GM12875 (cell line): ENCODE results near the gene DNAJA4.

ENCODE experiments used
- H3K4me3 ChIP-seq: one replicate; pipeline ENCODE4 v1.5.1; 2011; ENCODE audit warnings: low read depth, low read length, control low read depth
- TF ChIP-seq, protein P1 (sequence below): IDR thresholded peaks from 2 replicates; pipeline ENCODE4 v1.5.1; 2011; ENCODE audit warnings: low read depth, mild to moderate bottlenecking, control low read depth, inconsistent platforms, low read length, moderate library complexity, borderline replicate concordance; ENCODE audit not compliant: insufficient read depth

The DNAJA4 gene

GRCh38 chr15:78256044-78256437 lies 8.3 kb upstream of the DNAJA4 start:
- no peak overlapping the region for H3K4me3 ChIP-seq
- TF ChIP-seq, protein P1, sequence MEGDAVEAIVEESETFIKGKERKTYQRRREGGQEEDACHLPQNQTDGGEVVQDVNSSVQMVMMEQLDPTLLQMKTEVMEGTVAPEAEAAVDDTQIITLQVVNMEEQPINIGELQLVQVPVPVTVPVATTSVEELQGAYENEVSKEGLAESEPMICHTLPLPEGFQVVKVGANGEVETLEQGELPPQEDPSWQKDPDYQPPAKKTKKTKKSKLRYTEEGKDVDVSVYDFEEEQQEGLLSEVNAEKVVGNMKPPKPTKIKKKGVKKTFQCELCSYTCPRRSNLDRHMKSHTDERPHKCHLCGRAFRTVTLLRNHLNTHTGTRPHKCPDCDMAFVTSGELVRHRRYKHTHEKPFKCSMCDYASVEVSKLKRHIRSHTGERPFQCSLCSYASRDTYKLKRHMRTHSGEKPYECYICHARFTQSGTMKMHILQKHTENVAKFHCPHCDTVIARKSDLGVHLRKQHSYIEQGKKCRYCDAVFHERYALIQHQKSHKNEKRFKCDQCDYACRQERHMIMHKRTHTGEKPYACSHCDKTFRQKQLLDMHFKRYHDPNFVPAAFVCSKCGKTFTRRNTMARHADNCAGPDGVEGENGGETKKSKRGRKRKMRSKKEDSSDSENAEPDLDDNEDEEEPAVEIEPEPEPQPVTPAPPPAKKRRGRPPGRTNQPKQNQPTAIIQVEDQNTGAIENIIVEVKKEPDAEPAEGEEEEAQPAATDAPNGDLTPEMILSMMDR, result no peak

DNA sequence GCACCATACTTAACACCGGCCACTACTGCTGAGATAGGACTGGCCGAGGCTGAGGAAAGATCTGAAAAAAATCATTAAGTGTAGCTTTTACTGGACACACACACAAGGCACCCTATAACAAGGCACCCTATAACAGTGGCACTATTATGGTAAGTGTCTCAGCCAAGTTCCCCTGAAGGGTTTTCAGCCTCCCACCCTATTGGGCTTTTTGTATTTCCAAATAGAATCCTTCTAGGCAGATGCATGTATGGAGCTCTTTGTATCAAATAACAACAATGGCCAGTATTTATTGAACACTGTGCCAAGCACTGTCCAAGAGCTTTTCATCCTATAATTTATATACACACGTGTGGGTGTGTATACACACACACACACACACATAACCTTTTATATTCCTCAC lies 6.7 kb upstream of the DNAJA4 start:
- no peak overlapping the region for H3K4me3 ChIP-seq
- TF ChIP-seq, protein P1, result no peak

GRCh38 chr15:78259232-78259631 lies 5.1 kb upstream of the DNAJA4 start:
- TF ChIP-seq, protein P1, result no peak
- H3K4me3 ChIP-seq, result no peak overlapping the region

- TF ChIP-seq, protein P1, result no peak
- no peak overlapping the region for H3K4me3 ChIP-seq
Measured at GRCh38 chr15:78260489-78260888, 3.9 kb upstream of the DNAJA4 start.

DNA sequence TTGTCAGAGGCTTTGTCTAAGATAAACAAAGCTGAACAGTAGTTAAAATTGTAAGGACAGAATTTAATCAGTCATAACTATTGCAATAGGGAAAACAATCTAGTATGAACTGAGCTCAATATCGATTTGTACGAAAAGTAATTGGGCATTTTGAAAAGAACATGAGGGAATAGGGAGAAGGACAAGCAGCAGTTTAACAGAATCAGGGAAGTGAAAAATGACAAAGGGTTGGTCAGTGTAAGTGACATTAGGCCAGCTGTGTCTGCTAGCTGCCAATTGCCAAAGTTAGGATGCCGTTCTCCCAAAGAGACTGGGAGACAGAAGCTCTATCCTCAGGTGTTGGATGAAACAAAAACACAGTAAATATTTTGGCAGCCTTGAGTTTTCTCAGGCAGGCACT lies 3.3 kb upstream of the DNAJA4 start:
- H3K4me3 ChIP-seq, result no peak overlapping the region
- TF ChIP-seq, protein P1, result no peak

DNA sequence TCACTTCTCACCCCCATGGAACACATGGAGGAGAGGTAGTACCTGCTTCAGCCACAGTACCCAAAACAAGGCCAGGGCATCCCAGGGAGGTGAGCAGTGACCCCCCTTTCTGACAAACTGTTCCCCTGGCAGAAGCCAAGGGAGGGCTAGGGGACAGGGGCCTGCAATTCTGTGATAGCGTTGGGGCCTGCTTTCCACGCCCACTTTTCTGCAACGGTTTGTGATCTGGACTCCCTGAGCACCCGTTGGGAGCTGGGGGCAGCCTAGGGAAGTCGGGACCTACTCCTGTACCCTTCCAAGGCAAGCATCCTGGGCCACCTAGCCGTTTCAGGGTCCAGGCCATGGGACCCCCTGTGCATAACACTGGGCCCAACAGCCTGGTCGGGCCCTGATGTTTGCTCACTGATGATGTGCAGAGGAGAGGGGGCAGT lies 996 bp upstream of the DNAJA4 start:
- H3K4me3 ChIP-seq, result no peak overlapping the region
- TF ChIP-seq, protein P1, result no peak

DNA sequence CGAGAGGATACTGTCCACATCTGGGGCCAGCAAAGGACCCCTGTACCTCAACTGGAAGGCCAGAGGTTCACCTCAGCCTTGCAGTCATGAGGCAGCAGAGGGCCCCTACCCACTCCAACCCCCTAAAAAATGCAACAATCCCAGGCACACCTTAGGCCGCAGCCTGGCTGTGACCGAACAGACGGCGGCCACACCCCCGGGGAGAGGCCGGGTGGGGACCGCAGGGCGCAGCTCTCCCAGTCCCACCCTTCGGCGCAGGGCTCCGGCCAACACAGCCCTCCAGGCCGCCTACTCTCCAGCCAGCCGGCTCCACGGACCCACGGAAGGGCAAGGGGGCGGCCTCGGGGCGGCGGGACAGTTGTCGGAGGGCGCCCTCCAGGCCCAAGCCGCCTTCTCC lies 457 bp upstream of the DNAJA4 start:
- TF ChIP-seq, protein P1, result no peak
- peak overlapping the region; percentile 60 for H3K4me3 ChIP-seq
